Panc1 (cell line): Measurements from ENCODE around the gene GRM3. TPM values are rescaled to one million over a fixed set of nuclear protein-coding genes. Genes with fewer than 3 reads are reported as not detected.

Experiments used
- ATAC-seq: fragments of 200-7000 bp; cut with Tn5 transposase; 2 replicates; pipeline ENCODE4 v1.9.1; 2020; ENCODE audit warnings: mild to moderate bottlenecking, moderate library complexity
- BruUV-seq: library from RNA; stranded (reverse); fragments of 400-500 nt; replicated peaks from 2 replicates; lab custom pipeline; 2021; lab: Mats Ljungman, UMichigan
- CTCF ChIA-PET: fragments of 300-600 bp; sonication (Branson Sonifier 250); formaldehyde crosslinking; loops from one replicate; lab custom pipeline; 2022; ENCODE audit warnings: antibody characterized with exemption; lab: Charles Lee
- POLR2A ChIA-PET: fragments of 300-600 bp; sonication (Branson Sonifier 250); formaldehyde crosslinking; loops from one replicate; lab custom pipeline; 2022; ENCODE audit warnings: antibody characterized with exemption; lab: Charles Lee
- DNase-seq: peaks from one replicate; pipeline ENCODE4 v3.0.0-alpha.2; 2010; ENCODE audit warnings: low read depth, low spot score
- H3K27ac ChIP-seq: 2 replicates; pipeline ENCODE4 v1.5.1; 2011; ENCODE audit warnings: mild to moderate bottlenecking, low read length, inconsistent platforms
- H3K27me3 ChIP-seq: fragments of 200-500 bp; sonication (Bioruptor generic); 2 replicates; pipeline ENCODE4 v1.6.0; 2014; ENCODE audit warnings: low read length, inconsistent platforms; ENCODE audit not compliant: control insufficient read depth, insufficient read depth
- H3K36me3 ChIP-seq: fragments of 200-500 bp; sonication (Bioruptor generic); 2 replicates; pipeline ENCODE4 v1.5.1; 2014; ENCODE audit warnings: inconsistent platforms, mild to moderate bottlenecking, low read length, moderate library complexity; ENCODE audit not compliant: control insufficient read depth, insufficient read depth
- H3K4me1 ChIP-seq: 2 replicates; pipeline ENCODE4 v1.5.1; 2011; ENCODE audit warnings: inconsistent platforms, mild to moderate bottlenecking, low read length, moderate library complexity; ENCODE audit not compliant: control insufficient read depth, insufficient read depth
- H3K4me3 ChIP-seq, 2 experiments: 2 replicates each; pipeline ENCODE4 v1.5.1; 2011 to 2012; ENCODE audit warnings: low read depth in 2 of 2, low read length in 2 of 2, mild to moderate bottlenecking in 2 of 2, inconsistent platforms in 1 of 2, moderate library complexity in 1 of 2
- H3K9me3 ChIP-seq: fragments of 200-500 bp; sonication (Bioruptor generic); 2 replicates; pipeline ENCODE4 v1.5.1; 2014; ENCODE audit warnings: low read depth, mild to moderate bottlenecking, inconsistent platforms, low read length, moderate library complexity; ENCODE audit not compliant: control insufficient read depth, insufficient read depth
- POLR2AphosphoS5 ChIP-seq: IDR thresholded peaks from 2 replicates; pipeline ENCODE4 v1.6.1; 2012; ENCODE audit warnings: mild to moderate bottlenecking, low read depth, low read length, moderate library complexity
- SIN3A ChIP-seq: IDR thresholded peaks from 2 replicates; pipeline ENCODE4 v1.6.1; 2012; ENCODE audit warnings: low read depth, mild to moderate bottlenecking, low read length, moderate library complexity, borderline replicate concordance; ENCODE audit not compliant: insufficient read depth
- TCF7L2 ChIP-seq: IDR thresholded peaks from 2 replicates; pipeline ENCODE4 v1.6.1; 2011; ENCODE audit warnings: mild to moderate bottlenecking, low read depth, low read length, inconsistent platforms
- in situ Hi-C: cut with HindIII; loops from 2 replicates; pipeline ENCODE4 v1.10.0; 2016; ENCODE audit warnings: low sequenced_read_pairs, low pct_unique_long_range_greater_than_20kb
- intact Hi-C: fragments of 100-400 bp; cut with micrococcal nuclease; formaldehyde crosslinking; loops from one replicate; pipeline ENCODE4 v1.10.0; 2022; ENCODE audit not compliant: unreplicated experiment
- total RNA-seq: library from RNA; stranded (reverse); gene quantifications from one replicate; pipeline ENCODE4 v1.2.1, GENCODE V29; 2021; ENCODE audit not compliant: unreplicated experiment
- TF ChIP-seq, protein P1 (sequence below): fragments of 450-650 bp; IDR thresholded peaks from 2 replicates; pipeline ENCODE4 v1.5.1; 2017; ENCODE audit warnings: mild to moderate bottlenecking
- TF ChIP-seq, protein P2 (sequence below), 2 experiments: IDR thresholded peaks; 2 replicates each; pipeline ENCODE4 v1.6.1; 2011 to 2012; ENCODE audit warnings: low read depth in 2 of 2, control low read depth in 1 of 2, low read length in 1 of 2, mild to moderate bottlenecking in 1 of 2, moderate library complexity in 1 of 2; ENCODE audit not compliant: insufficient read depth in 1 of 2

The GRM3 gene
- total RNA-seq, 1 experiment from 2014 or later, result not detected

DNA sequence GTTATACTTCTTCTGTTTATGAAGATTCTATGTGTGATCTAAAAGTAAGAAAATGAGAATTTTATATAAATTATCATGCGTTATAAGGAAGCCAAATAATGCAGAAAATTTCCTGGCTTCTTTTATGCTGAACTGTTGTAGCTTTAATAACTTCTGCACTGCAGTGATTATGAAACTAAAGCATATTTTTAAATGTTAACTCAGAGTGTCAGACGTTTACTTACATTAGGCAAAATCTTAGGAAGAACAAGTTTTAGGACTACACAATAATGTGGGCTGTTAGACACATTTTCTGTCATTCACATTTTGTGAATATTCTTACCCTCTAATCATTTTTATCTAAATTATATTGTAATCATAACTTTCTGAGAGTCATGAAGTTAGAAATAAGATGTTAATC lies 22.0 kb downstream of the GRM3 start:
- intact Hi-C loops (no loop called here), in situ Hi-C loops (no loop called here)
- Histone ChIP-seq H3K36me3 (no peaks in the 10 kb centered on the region), H3K4me1 (no peaks in the 10 kb centered on the region), H3K27ac (no peak overlapping the region), H3K4me3 (no peak overlapping the region), H3K9me3 (no peaks in the 10 kb centered on the region), H3K27me3 (no peaks in the 10 kb centered on the region)
- ATAC-seq (no peak), DNase-seq (no peak)
- ChIA-PET POLR2A (no interaction called here), CTCF (no interaction called here)
- no TSS peak for BruUV-seq
- no peak for TF ChIP-seq POLR2AphosphoS5
- TF ChIP-seq, protein P1, sequence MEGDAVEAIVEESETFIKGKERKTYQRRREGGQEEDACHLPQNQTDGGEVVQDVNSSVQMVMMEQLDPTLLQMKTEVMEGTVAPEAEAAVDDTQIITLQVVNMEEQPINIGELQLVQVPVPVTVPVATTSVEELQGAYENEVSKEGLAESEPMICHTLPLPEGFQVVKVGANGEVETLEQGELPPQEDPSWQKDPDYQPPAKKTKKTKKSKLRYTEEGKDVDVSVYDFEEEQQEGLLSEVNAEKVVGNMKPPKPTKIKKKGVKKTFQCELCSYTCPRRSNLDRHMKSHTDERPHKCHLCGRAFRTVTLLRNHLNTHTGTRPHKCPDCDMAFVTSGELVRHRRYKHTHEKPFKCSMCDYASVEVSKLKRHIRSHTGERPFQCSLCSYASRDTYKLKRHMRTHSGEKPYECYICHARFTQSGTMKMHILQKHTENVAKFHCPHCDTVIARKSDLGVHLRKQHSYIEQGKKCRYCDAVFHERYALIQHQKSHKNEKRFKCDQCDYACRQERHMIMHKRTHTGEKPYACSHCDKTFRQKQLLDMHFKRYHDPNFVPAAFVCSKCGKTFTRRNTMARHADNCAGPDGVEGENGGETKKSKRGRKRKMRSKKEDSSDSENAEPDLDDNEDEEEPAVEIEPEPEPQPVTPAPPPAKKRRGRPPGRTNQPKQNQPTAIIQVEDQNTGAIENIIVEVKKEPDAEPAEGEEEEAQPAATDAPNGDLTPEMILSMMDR, result no peak
- TF ChIP-seq SIN3A, result no peak
- no peak for TF ChIP-seq TCF7L2
- TF ChIP-seq, protein P2, sequence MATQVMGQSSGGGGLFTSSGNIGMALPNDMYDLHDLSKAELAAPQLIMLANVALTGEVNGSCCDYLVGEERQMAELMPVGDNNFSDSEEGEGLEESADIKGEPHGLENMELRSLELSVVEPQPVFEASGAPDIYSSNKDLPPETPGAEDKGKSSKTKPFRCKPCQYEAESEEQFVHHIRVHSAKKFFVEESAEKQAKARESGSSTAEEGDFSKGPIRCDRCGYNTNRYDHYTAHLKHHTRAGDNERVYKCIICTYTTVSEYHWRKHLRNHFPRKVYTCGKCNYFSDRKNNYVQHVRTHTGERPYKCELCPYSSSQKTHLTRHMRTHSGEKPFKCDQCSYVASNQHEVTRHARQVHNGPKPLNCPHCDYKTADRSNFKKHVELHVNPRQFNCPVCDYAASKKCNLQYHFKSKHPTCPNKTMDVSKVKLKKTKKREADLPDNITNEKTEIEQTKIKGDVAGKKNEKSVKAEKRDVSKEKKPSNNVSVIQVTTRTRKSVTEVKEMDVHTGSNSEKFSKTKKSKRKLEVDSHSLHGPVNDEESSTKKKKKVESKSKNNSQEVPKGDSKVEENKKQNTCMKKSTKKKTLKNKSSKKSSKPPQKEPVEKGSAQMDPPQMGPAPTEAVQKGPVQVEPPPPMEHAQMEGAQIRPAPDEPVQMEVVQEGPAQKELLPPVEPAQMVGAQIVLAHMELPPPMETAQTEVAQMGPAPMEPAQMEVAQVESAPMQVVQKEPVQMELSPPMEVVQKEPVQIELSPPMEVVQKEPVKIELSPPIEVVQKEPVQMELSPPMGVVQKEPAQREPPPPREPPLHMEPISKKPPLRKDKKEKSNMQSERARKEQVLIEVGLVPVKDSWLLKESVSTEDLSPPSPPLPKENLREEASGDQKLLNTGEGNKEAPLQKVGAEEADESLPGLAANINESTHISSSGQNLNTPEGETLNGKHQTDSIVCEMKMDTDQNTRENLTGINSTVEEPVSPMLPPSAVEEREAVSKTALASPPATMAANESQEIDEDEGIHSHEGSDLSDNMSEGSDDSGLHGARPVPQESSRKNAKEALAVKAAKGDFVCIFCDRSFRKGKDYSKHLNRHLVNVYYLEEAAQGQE (IDR thresholded peaks at IDR 0.05; ENCODE audit: insufficient read depth in 1 of 2, low read depth in 2 of 2, low read length in 1 of 2), result no peak

DNA sequence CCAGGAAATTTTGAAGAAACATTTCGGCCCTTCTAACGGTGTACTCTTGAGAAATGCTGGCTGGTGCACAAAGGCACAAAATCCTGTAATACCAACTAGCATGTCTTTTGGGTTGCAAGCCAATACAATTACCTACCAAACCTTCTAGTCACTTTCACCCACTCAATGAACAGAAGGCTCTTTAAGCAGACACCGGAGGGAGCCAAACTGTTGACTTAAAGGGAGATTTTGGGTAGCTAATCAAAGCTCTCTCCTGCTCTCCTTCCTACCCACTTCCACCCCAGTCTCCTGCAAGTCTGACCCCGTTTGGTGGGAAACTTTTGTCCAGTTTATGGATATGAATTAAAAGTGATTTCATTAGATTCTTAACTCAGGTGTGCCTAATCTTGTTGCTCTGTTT lies 24.0 kb downstream of the GRM3 start:
- no peak for ATAC-seq
- BruUV-seq, result no TSS peak
- Histone ChIP-seq H3K4me3 (no peak overlapping the region), H3K9me3 (no peaks in the 10 kb centered on the region), H3K27me3 (no peaks in the 10 kb centered on the region), H3K4me1 (no peaks in the 10 kb centered on the region), H3K36me3 (no peaks in the 10 kb centered on the region), H3K27ac (no peak overlapping the region)
- DNase-seq, result no peak
- POLR2A ChIA-PET, result no interaction called here
- in situ Hi-C loops (no loop called here), intact Hi-C loops (no loop called here)
- CTCF ChIA-PET, result no interaction called here
- TF ChIP-seq TCF7L2, result no peak
- no peak for TF ChIP-seq POLR2AphosphoS5
- TF ChIP-seq SIN3A, result no peak

DNA sequence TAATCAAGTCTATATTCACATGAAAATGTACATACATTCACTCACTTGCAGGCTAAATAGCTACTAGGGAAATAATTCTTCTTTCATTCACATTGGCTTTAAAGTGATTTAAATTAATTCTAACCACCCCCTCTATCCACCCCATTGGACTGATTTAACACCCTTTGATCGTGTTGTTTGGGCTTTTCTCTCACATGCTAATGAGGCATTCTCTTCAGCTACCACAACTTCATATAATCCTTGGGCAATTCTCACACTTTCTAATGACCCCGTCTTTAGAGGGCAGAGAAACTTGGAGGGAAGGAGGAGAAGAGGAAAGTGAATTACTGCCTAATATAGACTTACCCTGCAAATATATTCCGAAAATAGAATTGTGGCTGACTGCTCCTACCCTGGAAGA lies 24.6 kb downstream of the GRM3 start:
- ATAC-seq, result no peak
- Histone ChIP-seq H3K27me3 (no peaks in the 10 kb centered on the region), H3K4me1 (no peaks in the 10 kb centered on the region), H3K27ac (no peak overlapping the region), H3K9me3 (no peaks in the 10 kb centered on the region), H3K36me3 (no peaks in the 10 kb centered on the region), H3K4me3 (no peak overlapping the region)
- no peak for DNase-seq
- CTCF ChIA-PET, result no interaction called here
- intact Hi-C loops, result no loop called here
- POLR2A ChIA-PET, result no interaction called here
- no peak for TF ChIP-seq POLR2AphosphoS5
- no peak for TF ChIP-seq TCF7L2
- TF ChIP-seq, protein P2 (IDR thresholded peaks at IDR 0.05; ENCODE audit: insufficient read depth in 1 of 2, low read depth in 2 of 2, low read length in 1 of 2), result no peak
- TF ChIP-seq, protein P1, result no peak
- no peak for TF ChIP-seq SIN3A
- in situ Hi-C loops, result no loop called here
- BruUV-seq, result no TSS peak
